Epithelial cell of esophagus (primary cell): ENCODE data around the gene NCBP3.

ENCODE experiments used
- DNase-seq: peaks from one replicate; pipeline ENCODE4 v3.0.0; 2010; ENCODE audit warnings: low read depth
- H3K4me3 ChIP-seq: 2 replicates; pipeline ENCODE4 v1.5.1; 2011; ENCODE audit warnings: mild to moderate bottlenecking, low read length, control low read depth
- TF ChIP-seq, protein P1 (sequence below): IDR thresholded peaks from 2 replicates; pipeline ENCODE4 v1.5.1; 2011; ENCODE audit warnings: low read depth, mild to moderate bottlenecking, low read length, control low read depth, inconsistent platforms; ENCODE audit not compliant: insufficient read depth; ENCODE audit errors: missing control alignments

NCBP3 gene

DNA sequence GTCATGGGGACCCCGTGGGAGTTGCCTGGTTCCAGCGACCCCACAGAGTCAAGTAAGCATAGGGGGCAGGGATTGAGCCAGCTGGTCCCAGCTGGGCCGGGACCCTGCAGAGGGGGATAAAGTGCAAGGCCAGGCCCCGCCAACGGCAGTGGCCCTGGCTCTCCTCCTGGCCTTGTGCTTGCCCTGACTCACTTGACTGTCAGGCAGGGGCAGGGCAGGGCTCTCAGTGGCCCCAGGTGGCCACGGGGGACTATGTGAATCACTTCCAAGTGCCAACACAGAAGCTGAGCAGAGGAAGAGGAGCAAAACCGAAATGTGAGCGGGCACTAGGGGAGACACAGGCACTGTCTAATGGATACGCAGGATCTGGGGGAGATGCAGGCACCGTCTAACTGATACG lies 21.6 kb upstream of the NCBP3 start:
- DNase-seq, result no peak
- H3K4me3 ChIP-seq, result no peak overlapping the region
- TF ChIP-seq, protein P1, sequence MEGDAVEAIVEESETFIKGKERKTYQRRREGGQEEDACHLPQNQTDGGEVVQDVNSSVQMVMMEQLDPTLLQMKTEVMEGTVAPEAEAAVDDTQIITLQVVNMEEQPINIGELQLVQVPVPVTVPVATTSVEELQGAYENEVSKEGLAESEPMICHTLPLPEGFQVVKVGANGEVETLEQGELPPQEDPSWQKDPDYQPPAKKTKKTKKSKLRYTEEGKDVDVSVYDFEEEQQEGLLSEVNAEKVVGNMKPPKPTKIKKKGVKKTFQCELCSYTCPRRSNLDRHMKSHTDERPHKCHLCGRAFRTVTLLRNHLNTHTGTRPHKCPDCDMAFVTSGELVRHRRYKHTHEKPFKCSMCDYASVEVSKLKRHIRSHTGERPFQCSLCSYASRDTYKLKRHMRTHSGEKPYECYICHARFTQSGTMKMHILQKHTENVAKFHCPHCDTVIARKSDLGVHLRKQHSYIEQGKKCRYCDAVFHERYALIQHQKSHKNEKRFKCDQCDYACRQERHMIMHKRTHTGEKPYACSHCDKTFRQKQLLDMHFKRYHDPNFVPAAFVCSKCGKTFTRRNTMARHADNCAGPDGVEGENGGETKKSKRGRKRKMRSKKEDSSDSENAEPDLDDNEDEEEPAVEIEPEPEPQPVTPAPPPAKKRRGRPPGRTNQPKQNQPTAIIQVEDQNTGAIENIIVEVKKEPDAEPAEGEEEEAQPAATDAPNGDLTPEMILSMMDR, result no peak

DNA sequence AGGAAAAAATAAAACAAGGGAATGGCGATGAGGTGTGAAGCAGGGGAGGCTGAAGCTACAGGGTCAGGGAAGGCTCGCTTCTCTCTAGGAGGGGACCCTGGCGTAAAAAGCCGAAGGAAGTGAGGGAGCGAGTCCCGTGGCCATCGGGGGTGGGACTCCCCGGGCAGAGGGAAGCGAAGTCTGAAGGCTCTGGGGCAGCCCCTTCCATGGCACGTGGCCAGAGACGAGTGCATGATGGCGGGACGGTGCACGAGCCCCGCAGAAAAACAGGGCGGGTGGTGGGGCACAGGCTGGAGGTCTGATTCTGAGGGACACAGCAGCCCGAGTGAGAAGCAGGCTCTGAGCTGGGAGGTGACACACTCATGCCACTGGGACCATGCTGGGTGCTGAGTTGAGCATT lies 21.1 kb upstream of the NCBP3 start:
- TF ChIP-seq, protein P1, result no peak
- H3K4me3 ChIP-seq, result no peak overlapping the region
- no peak for DNase-seq

DNA sequence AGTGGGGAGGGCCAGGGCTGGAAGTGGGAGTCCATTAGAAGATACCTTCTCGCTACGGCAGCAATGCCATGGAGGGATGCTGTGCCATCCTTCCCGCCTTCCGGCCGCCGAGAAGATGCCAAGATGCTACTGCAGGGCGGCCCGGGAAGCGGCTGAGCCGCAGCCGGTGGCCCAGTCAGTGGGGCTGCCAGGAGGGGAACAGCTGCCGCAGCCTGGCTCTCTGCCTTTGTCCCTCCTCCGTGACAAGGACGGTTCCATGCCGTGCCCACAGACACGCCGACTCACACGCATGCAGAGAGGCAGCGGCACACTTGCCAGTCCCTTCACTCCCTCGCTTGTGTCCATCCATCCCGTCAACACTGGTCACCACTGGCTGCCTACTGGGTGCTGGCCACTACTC lies 20.2 kb upstream of the NCBP3 start:
- TF ChIP-seq, protein P1, result no peak
- no peak for DNase-seq
- no peak overlapping the region for H3K4me3 ChIP-seq

DNA sequence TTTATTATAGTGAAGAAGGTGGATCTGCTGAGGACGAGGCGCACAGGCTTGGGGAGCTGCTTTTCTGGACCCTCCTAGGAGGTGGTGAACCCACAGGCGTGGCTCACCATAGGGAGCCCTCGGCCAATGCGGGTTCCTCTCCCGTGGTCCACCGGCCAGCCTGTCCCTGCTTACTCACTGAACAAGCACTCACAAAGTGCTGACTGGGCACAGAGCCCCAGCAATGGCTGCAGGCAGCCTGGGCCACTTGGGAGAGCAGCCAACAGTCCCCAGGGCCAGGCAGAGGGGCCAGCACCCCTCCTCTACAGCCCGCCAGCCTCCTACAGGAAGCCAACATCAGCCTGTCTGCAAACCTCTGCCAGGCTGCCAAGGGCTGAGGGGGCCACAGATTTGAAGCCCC lies 19.1 kb upstream of the NCBP3 start:
- DNase-seq, result no peak
- no peak overlapping the region for H3K4me3 ChIP-seq
- TF ChIP-seq, protein P1, result no peak

DNA sequence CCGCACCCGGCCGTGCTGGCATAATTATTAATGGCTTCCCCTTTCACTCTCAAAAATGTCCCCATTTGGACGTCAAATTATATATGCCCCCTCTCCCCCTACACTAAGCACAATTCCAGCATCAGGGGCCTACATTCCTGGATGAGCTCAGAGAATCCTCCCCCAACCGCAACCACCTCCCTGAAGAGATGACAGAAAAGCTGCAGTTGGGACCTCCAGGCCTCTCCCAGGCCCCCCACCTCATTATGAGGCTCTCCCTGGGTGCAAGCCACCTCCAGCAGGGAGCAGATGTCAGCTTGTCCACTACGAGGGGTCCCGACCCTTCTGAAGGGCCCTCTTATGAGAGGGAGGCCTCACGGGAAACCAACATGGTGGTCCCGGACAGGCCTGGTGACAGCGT lies 18.5 kb upstream of the NCBP3 start:
- no peak for DNase-seq
- TF ChIP-seq, protein P1, result no peak
- no peak overlapping the region for H3K4me3 ChIP-seq

DNA sequence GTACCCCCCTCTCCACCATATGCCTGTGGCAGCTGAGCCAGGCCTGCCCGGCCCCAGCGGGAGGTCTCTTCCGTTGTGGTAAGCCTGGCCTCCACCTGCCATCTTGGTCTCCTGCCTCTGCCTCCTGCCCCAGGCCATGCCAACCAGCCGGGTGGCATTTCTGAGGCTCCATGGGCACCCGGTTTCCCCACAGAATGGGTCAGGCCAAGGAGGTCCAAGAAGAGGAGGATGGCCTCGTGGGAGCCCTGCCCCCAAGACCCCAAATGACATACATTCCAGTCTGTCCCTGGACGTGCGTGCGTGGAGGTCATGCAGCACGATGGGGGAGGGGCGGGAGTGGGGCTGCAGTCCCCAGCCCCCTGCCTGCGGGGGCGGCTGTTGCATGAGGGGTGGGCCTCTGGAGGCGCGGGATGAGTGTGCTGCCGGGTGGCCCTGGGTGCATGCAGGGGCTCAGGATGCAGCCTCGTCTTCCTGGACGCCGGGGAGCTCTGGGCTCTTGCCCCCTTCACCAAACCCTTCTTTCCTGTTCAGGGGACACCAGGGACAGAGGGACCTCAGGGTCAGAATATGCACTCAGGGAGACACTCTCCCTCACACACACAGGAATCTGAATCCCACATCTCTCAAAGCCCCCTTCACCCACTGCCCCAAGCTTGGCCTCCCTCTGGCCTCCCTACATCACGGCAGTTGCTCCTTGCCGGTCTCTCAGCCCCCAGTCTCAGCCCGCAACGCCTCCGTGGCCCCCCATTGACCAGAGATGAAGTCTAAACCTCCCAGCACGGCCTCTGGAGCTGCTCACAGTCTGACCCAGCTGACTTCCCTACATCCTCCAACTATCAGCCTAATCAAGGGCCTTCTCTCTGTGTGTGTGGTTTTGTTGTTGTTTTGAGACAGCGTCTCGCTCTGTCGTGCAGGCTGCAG lies 16.0 kb upstream of the NCBP3 start:
- TF ChIP-seq, protein P1, result no peak
- no peak for DNase-seq
- no peak overlapping the region for H3K4me3 ChIP-seq
